Measurements from ENCODE around the gene IGLL5. TPM values are rescaled to one million over a fixed set of nuclear protein-coding genes. Genes with fewer than 3 reads are reported as not detected.

The IGLL5 gene
- polyA plus RNA-seq, 1 donor (not counting 4 experiments of a cell fraction or from before 2014, with no cell fraction given) = not detected

GRCh38 chr22:22941831-22942510, 54.4 kb downstream of the IGLL5 start:
- no peak overlapping the region for H3K4me3 ChIP-seq (ENCODE audit: control insufficient read depth in 2 of 3, extremely low read depth in 1 of 3, insufficient read depth in 2 of 3, low read depth in 1 of 3, low read length in 3 of 3)
- no peak overlapping the region for H3K4me2 ChIP-seq (ENCODE audit: control insufficient read depth, extremely low read depth, insufficient read depth, low read depth, low read length)
- TF ChIP-seq, protein P1, sequence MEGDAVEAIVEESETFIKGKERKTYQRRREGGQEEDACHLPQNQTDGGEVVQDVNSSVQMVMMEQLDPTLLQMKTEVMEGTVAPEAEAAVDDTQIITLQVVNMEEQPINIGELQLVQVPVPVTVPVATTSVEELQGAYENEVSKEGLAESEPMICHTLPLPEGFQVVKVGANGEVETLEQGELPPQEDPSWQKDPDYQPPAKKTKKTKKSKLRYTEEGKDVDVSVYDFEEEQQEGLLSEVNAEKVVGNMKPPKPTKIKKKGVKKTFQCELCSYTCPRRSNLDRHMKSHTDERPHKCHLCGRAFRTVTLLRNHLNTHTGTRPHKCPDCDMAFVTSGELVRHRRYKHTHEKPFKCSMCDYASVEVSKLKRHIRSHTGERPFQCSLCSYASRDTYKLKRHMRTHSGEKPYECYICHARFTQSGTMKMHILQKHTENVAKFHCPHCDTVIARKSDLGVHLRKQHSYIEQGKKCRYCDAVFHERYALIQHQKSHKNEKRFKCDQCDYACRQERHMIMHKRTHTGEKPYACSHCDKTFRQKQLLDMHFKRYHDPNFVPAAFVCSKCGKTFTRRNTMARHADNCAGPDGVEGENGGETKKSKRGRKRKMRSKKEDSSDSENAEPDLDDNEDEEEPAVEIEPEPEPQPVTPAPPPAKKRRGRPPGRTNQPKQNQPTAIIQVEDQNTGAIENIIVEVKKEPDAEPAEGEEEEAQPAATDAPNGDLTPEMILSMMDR (optimal IDR thresholded peaks at IDR 0.05 in 1 of 3, IDR thresholded peaks at IDR 0.05 in 1 of 3, conservative IDR thresholded peaks at IDR 0.05 in 1 of 3; ENCODE audit: extremely low read depth in 1 of 3, insufficient read depth in 2 of 3, low read length in 3 of 3) = no peak
- TF ChIP-seq EZH2 (IDR thresholded peaks at IDR 0.05; ENCODE audit: low read length) = no peak
- DNase-seq (ENCODE audit: low read depth, low spot score) (no peak), FAIRE-seq (no peak)
- H3K27me3 ChIP-seq (ENCODE audit: control insufficient read depth, extremely low read depth, insufficient read depth, low read length) = peaks cover 4% of the 10 kb centered on the region
- no peaks in the 10 kb centered on the region for H3K9me3 ChIP-seq (ENCODE audit: control insufficient read depth, low read depth, low read length)
- no peak overlapping the region for H3K9ac ChIP-seq (ENCODE audit: control insufficient read depth, extremely low read depth, insufficient read depth, low read length)
- H4K20me1 ChIP-seq (ENCODE audit: control insufficient read depth, extremely low read depth, insufficient read depth, low read length) = no peaks in the 10 kb centered on the region
- H3K36me3 ChIP-seq (ENCODE audit: control insufficient read depth in 2 of 2, extremely low read depth in 1 of 2, insufficient read depth in 2 of 2, low read length in 2 of 2) = no peaks in the 10 kb centered on the region
- no peak overlapping the region for H2AFZ ChIP-seq (ENCODE audit: control insufficient read depth, low read length)
- dilution Hi-C loops (cut with MboI; ENCODE audit: extremely low pct_ligation_motif_present, low sequenced_read_pairs) = no loop called here
- H3K27ac ChIP-seq (ENCODE audit: control insufficient read depth, insufficient read depth, low read length) = no peak overlapping the region
- no peaks in the 10 kb centered on the region for H3K4me1 ChIP-seq (ENCODE audit: control insufficient read depth, extremely low read depth, insufficient read depth, low read length)
- no peaks in the 10 kb centered on the region for H3K9me1 ChIP-seq (ENCODE audit: control insufficient read depth, extremely low read depth, insufficient read depth, low read length)
- no peaks in the 10 kb centered on the region for H3K79me2 ChIP-seq (ENCODE audit: control insufficient read depth, insufficient read depth, low read length)

- no peak overlapping the region for H3K4me2 ChIP-seq (ENCODE audit: control insufficient read depth, extremely low read depth, insufficient read depth, low read depth, low read length)
- H4K20me1 ChIP-seq (ENCODE audit: control insufficient read depth, extremely low read depth, insufficient read depth, low read length) = no peaks in the 10 kb centered on the region
- no peak overlapping the region for H2AFZ ChIP-seq (ENCODE audit: control insufficient read depth, low read length)
- no peaks in the 10 kb centered on the region for H3K36me3 ChIP-seq (ENCODE audit: control insufficient read depth in 2 of 2, extremely low read depth in 1 of 2, insufficient read depth in 2 of 2, low read length in 2 of 2)
- H3K9ac ChIP-seq (ENCODE audit: control insufficient read depth, extremely low read depth, insufficient read depth, low read length) = no peak overlapping the region
- DNase-seq (ENCODE audit: low read depth, low spot score) = peak; percentile 19
- dilution Hi-C loops (cut with MboI; ENCODE audit: extremely low pct_ligation_motif_present, low sequenced_read_pairs) = no loop called here
- peaks cover 4% of the 10 kb centered on the region for H3K27me3 ChIP-seq (ENCODE audit: control insufficient read depth, extremely low read depth, insufficient read depth, low read length)
- H3K27ac ChIP-seq (ENCODE audit: control insufficient read depth, insufficient read depth, low read length) = no peak overlapping the region
- H3K79me2 ChIP-seq (ENCODE audit: control insufficient read depth, insufficient read depth, low read length) = no peaks in the 10 kb centered on the region
- no peaks in the 10 kb centered on the region for H3K9me1 ChIP-seq (ENCODE audit: control insufficient read depth, extremely low read depth, insufficient read depth, low read length)
- no peak for TF ChIP-seq EZH2 (IDR thresholded peaks at IDR 0.05; ENCODE audit: low read length)
- TF ChIP-seq, protein P1 (optimal IDR thresholded peaks at IDR 0.05 in 1 of 3, IDR thresholded peaks at IDR 0.05 in 1 of 3, conservative IDR thresholded peaks at IDR 0.05 in 1 of 3; ENCODE audit: extremely low read depth in 1 of 3, insufficient read depth in 2 of 3, low read length in 3 of 3) = peak; percentile 84 to 95 (median 92)
- H3K9me3 ChIP-seq (ENCODE audit: control insufficient read depth, low read depth, low read length) = no peaks in the 10 kb centered on the region
- no peak for FAIRE-seq
- H3K4me3 ChIP-seq (ENCODE audit: control insufficient read depth in 2 of 3, extremely low read depth in 1 of 3, insufficient read depth in 2 of 3, low read depth in 1 of 3, low read length in 3 of 3) = no peak overlapping the region
- no peaks in the 10 kb centered on the region for H3K4me1 ChIP-seq (ENCODE audit: control insufficient read depth, extremely low read depth, insufficient read depth, low read length)
Measured at GRCh38 chr22:22942511-22943329, 55.1 kb downstream of the IGLL5 start.
